Peyer's patch (tissue), 4 donors: ENCODE measurements around the gene UBAP2. TPM values are rescaled to one million over a fixed set of nuclear protein-coding genes. Genes with fewer than 3 reads are reported as not detected.

Source experiments
- DNase-seq, 3 donors: peaks; one replicate each; pipeline ENCODE4 v3.0.0-alpha.2; 2017 to 2019
- H3K27ac ChIP-seq, 4 donors: fragments of 200-600 bp; sonication (generic); one replicate each; pipeline ENCODE4 v1.5.1; 2016 to 2019
- H3K27me3 ChIP-seq, 2 donors: fragments of 200-600 bp; sonication (generic); one replicate each; pipeline ENCODE4 v1.5.1; 2019
- H3K36me3 ChIP-seq, 3 donors: fragments of 200-600 bp; sonication (generic); one replicate each; pipeline ENCODE4 v1.5.1; 2016 to 2019
- H3K4me1 ChIP-seq, 4 donors: fragments of 200-600 bp; sonication (generic); one replicate each; pipeline ENCODE4 v1.5.1; 2016 to 2019
- H3K4me3 ChIP-seq, 4 donors: fragments of 200-600 bp; sonication (generic); 1 replicate in 3 of 4; 2 replicates in 1 of 4; pipeline ENCODE4 v1.5.1; 2016 to 2019; ENCODE audit warnings: mild to moderate bottlenecking in 1 of 4
- H3K9me3 ChIP-seq, 4 donors: fragments of 200-600 bp; sonication (generic); one replicate each; pipeline ENCODE4 v1.5.1; 2016 to 2019; ENCODE audit warnings: mild to moderate bottlenecking in 1 of 4
- CTCF ChIP-seq, 6 experiments: fragments of 450-650 bp in 4 of 6; fragments of 200-600 bp in 2 of 6; sonication (generic) in 1 of 6; IDR thresholded peaks; one replicate each; pipeline ENCODE4 v1.5.1; 2017 to 2019; ENCODE audit warnings: antibody characterized with exemption in 6 of 6, mild to moderate bottlenecking in 3 of 6, moderate library complexity in 1 of 6
- POLR2A ChIP-seq, 2 donors: fragments of 450-650 bp; IDR thresholded peaks; one replicate each; pipeline ENCODE4 v1.5.1; 2017; ENCODE audit warnings: antibody characterized with exemption in 2 of 2, mild to moderate bottlenecking in 2 of 2, moderate library complexity in 2 of 2
- total RNA-seq, 4 donors: library from RNA; depleted of rRNA; stranded (reverse); fragments of >200 nt; gene quantifications; one replicate each; pipeline ENCODE4 v1.1.0, GENCODE V29; 2016

Gene UBAP2
- total RNA-seq, 4 donors from 2014 or later = 13.1 to 41.3 (median 25.2) TPM

- no peak for TF ChIP-seq POLR2A (IDR thresholded peaks at IDR 0.05)
- no peak for TF ChIP-seq CTCF (IDR thresholded peaks at IDR 0.05)
- peaks cover 0 to 36% (median 0%) of the 10 kb centered on the region in 3 donors for H3K36me3 ChIP-seq
Observed at GRCh38 chr9:33943389-33943788, 105.3 kb downstream of the UBAP2 start.

GRCh38 chr9:33942471-33943083, 106.1 kb downstream of the UBAP2 start:
- Histone ChIP-seq H3K4me3 (no peak overlapping the region), H3K27me3 (no peaks in the 10 kb centered on the region), H3K4me1 (no peaks in the 10 kb centered on the region), H3K36me3 (peaks cover 0 to 34% (median 0%) of the 10 kb centered on the region in 3 donors), H3K27ac (no peak overlapping the region), H3K9me3 (no peaks in the 10 kb centered on the region)
- DNase-seq = no peak
- TF ChIP-seq POLR2A (IDR thresholded peaks at IDR 0.05) = no peak
- peak in 1 of 6 experiments; percentile 3 for TF ChIP-seq CTCF (IDR thresholded peaks at IDR 0.05)

More at GRCh38 chr9:33943389-33943788, 105.3 kb downstream of the UBAP2 start:
- Histone ChIP-seq H3K27ac (no peak overlapping the region), H3K9me3 (no peaks in the 10 kb centered on the region), H3K4me1 (no peaks in the 10 kb centered on the region), H3K4me3 (no peak overlapping the region), H3K27me3 (no peaks in the 10 kb centered on the region)
- no peak for DNase-seq

DNA sequence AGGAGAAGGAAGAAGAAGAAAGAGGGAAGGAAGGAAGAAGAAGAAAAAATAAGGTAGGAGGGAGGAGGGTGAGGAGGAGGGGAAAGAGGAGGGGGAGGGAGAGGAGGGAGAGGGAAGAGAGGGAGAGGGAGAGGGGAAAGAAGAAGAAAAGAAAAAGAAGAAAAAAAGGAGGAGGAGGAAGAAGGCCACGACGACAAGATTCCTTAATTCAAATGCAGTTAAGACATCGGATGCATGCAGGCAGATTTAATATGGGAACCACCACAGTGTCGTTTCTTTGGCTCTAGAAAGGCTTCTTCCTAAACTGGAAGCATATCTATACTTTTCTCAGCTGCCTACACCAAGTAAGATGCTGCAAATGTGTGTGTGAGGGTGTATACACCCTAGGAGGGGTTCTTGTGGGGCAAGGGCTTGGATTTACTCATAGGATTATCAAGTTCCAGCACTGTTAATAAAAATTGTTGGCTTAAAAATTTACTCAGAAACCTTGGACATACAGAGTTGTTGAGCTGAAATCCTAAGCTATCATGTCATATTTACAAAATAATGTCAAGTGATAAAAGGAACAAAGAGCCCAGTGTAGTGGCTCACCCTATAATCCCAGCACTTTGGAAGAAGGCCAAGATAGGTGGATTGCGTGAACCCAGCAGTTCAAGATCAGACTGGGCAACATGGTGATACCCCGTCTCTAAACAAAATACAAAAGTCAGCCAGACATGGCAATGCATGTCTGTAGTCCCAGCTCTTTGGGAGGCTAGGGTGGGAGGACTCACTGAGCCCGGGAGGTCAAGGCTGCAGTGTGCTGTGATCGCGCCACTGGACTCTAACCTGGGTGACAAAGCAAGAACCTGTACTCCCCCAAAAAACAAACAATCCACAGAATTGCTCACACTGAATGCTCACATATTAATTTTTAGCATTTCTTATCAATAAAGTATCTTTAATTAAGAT, 108.5 kb downstream of the UBAP2 start:
- Histone ChIP-seq H3K36me3 (peaks cover 0 to 40% (median 0%) of the 10 kb centered on the region in 3 donors), H3K27ac (peak overlapping the region in 1 of 4 donors; percentile 37)
- TF ChIP-seq POLR2A (IDR thresholded peaks at IDR 0.05) (no peak), CTCF (IDR thresholded peaks at IDR 0.05) (no peak)

DNA sequence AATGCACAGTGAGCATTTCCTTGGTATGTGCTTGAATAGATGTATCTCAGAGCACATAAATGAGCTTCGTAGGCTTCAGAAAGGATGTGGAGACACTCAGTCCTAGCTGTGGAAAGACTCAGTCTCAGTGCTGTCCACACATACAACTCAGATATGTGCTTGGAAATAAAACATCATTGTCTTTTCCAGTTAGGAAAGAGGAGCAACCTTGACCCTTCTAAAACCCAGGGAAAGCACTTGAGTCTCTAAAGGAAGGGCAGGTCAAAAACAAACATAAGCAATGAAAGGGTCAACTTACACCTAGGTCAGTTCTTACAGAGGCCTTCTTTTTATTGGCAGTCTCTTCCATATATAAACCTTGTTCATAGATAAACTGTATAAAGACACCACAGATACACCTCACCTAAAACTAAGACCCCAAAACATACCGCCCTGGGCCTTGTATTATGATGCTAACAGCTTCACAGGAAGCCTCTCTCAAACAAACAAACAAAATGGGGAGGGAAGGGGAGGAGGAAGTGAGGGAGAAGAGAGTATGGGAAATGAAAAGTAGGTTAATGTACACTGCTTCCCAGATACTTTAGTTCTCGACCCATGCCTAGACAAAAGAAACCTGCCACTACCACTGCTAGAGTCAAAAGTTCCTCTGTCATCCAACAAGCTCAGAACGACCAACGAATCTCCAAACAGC, 114.4 kb downstream of the UBAP2 start:
- no peaks in the 10 kb centered on the region for H3K27me3 ChIP-seq
- H3K4me3 ChIP-seq = no peak overlapping the region

More for the DNA sequence above, 108.5 kb downstream of the UBAP2 start:
- no peaks in the 10 kb centered on the region for H3K27me3 ChIP-seq
- H3K4me1 ChIP-seq = no peaks in the 10 kb centered on the region
- no peak overlapping the region for H3K4me3 ChIP-seq
- no peak for DNase-seq
- no peaks in the 10 kb centered on the region for H3K9me3 ChIP-seq

More for the DNA sequence above, 114.4 kb downstream of the UBAP2 start:
- no peaks in the 10 kb centered on the region for H3K4me1 ChIP-seq
- no peaks in the 10 kb centered on the region for H3K9me3 ChIP-seq
- no peak for TF ChIP-seq CTCF (IDR thresholded peaks at IDR 0.05)
- no peak for TF ChIP-seq POLR2A (IDR thresholded peaks at IDR 0.05)
- DNase-seq = no peak
- H3K36me3 ChIP-seq = peaks cover 0 to 57% (median 0%) of the 10 kb centered on the region in 3 donors
- H3K27ac ChIP-seq = no peak overlapping the region
